Neural progenitor cell (in vitro differentiated cells): ENCODE measurements around the gene CIAO3. TPM values are rescaled to one million over a fixed set of nuclear protein-coding genes. Genes with fewer than 3 reads are reported as not detected.

Experiments used
- DNase-seq: peaks from one replicate; pipeline ENCODE4 v3.0.0-alpha.2; 2016; ENCODE audit warnings: low spot score
- H2AFZ ChIP-seq: fragments of 200-600 bp; sonication (generic); replicated peaks from 2 replicates; pipeline ENCODE4 v1.6.1; 2016; ENCODE audit warnings: antibody characterized with exemption
- H3F3A ChIP-seq: fragments of 200-600 bp; sonication (generic); 2 replicates; pipeline ENCODE4 v1.6.1; 2016; ENCODE audit warnings: antibody characterized with exemption, low read depth
- H3K27ac ChIP-seq: fragments of 200-600 bp; sonication (generic); 2 replicates; pipeline ENCODE4 v1.5.1; 2016; ENCODE audit warnings: mild to moderate bottlenecking
- H3K27me3 ChIP-seq: fragments of 200-600 bp; sonication (generic); 2 replicates; pipeline ENCODE4 v1.6.1; 2016; ENCODE audit warnings: mild to moderate bottlenecking, moderate library complexity
- H3K36me3 ChIP-seq: fragments of 200-600 bp; sonication (generic); 2 replicates; pipeline ENCODE4 v1.5.1; 2016
- H3K4me1 ChIP-seq: fragments of 200-600 bp; sonication (generic); 2 replicates; pipeline ENCODE4 v1.6.1; 2016; ENCODE audit warnings: mixed run types
- H3K4me2 ChIP-seq: fragments of 200-600 bp; sonication (generic); 2 replicates; pipeline ENCODE4 v1.6.1; 2016
- H3K4me3 ChIP-seq: fragments of 200-600 bp; sonication (generic); 2 replicates; pipeline ENCODE4 v1.5.1; 2016
- H3K79me2 ChIP-seq: fragments of 200-600 bp; sonication (generic); 2 replicates; pipeline ENCODE4 v1.6.1; 2016; ENCODE audit warnings: low read depth
- H3K9ac ChIP-seq: fragments of 200-600 bp; sonication (generic); 2 replicates; pipeline ENCODE4 v1.6.1; 2016
- H3K9me3 ChIP-seq: fragments of 200-600 bp; sonication (generic); 2 replicates; pipeline ENCODE4 v1.5.1; 2016; ENCODE audit warnings: low read depth
- H4K20me1 ChIP-seq: fragments of 200-600 bp; sonication (generic); 2 replicates; pipeline ENCODE4 v1.6.1; 2016; ENCODE audit warnings: low read depth
- H3K27ac Mint-ChIP-seq: 3 replicates; pipeline ENCODE4 v1.8.0; 2021; ENCODE audit warnings: mixed read lengths
- H3K27me3 Mint-ChIP-seq: 2 replicates; pipeline ENCODE4 v1.8.0; 2022; ENCODE audit warnings: low read depth, mild to moderate bottlenecking, inconsistent platforms, moderate library complexity, mixed read lengths; ENCODE audit not compliant: insufficient read depth
- H3K36me3 Mint-ChIP-seq: 3 replicates; pipeline ENCODE4 v1.8.0; 2021; ENCODE audit warnings: mixed read lengths
- H3K4me1 Mint-ChIP-seq: 3 replicates; pipeline ENCODE4 v1.8.0; 2021; ENCODE audit warnings: mixed read lengths
- H3K4me3 Mint-ChIP-seq: 3 replicates; pipeline ENCODE4 v1.8.0; 2021; ENCODE audit warnings: mild to moderate bottlenecking, moderate library complexity, mixed read lengths
- H3K9me3 Mint-ChIP-seq: 3 replicates; pipeline ENCODE4 v1.8.0; 2020; ENCODE audit warnings: mixed read lengths
- EZH2 ChIP-seq: fragments of 200-600 bp; sonication (generic); IDR thresholded peaks from 2 replicates; pipeline ENCODE4 v1.6.1; 2017; ENCODE audit warnings: antibody characterized with exemption, mild to moderate bottlenecking, moderate library complexity
- EZH2phosphoT487 ChIP-seq: fragments of 200-600 bp; sonication (generic); IDR thresholded peaks from 2 replicates; pipeline ENCODE4 v1.6.1; 2017; ENCODE audit warnings: antibody characterized with exemption
- total RNA-seq: library from RNA; depleted of rRNA; stranded (reverse); fragments of >200 nt; gene quantifications from 2 replicates; pipeline ENCODE4 v1.2.3, GENCODE V29; 2015; ENCODE audit warnings: low replicate concordance
- TF ChIP-seq, protein P1 (sequence below): fragments of 200-600 bp; sonication (generic); IDR thresholded peaks from 2 replicates; pipeline ENCODE4 v1.5.1; 2017; ENCODE audit warnings: antibody characterized with exemption, mild to moderate bottlenecking

Gene CIAO3
- total RNA-seq, 1 donor from 2014 or later = 20.5 TPM

DNA sequence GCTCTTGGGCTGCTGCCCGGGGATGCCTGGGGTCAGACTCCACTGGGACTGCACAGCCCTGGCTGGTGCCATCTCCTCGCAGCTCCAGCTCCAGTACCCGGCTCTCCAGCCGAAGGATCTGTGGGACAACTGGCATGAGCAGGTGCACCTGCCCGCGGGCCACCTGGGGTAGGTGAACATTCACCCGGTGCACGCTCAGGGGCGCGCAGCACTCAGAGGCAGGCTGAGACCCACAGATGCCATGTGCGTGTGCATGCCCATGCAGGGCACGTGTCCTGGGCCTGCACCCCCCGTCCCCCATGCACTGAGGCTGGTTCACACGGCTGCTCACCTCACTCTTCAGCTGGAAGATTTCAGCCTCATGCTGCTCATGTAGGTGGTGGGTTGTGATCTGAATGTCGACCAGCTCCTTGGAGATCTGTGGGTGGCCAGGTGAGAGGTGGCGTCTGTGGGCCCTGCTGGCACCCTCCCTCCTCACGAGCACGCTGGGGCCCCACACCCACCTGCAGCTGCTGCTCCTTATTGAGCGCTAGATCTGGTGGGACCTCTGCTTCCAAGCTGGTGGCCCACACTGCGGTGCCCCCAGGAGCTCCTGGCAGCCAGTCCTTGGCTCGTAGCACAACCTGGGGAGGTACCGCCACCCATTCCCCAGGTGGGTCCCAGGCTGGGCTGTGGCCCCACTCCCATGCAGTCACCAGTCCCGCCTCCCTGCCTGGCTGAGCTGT lies 15.2 kb downstream of the CIAO3 start:
- peaks cover 8% of the 10 kb centered on the region for H3K27me3 Mint-ChIP-seq

DNA sequence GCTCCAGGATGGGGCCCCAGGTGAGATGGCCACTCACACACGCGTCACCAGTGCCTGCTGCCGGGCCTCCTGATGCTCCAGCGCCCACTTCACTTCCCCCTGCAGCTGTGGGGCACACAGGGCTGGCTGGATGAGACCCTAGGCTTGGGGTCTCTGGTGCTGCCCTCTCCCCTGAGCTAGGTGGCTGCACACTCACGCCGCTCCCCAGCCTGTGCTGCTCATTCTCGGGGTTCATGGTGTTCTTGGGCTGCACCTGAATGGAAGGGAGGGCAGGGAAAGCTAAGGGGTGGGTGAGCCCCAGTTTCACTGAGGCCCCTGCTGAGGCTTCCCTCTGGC lies 15.8 kb downstream of the CIAO3 start:
- Histone ChIP-seq H3K27ac (no peak overlapping the region), H3K27me3 (peaks cover 45% of the 10 kb centered on the region), H3K4me3 (no peak overlapping the region), H3K9ac (no peak overlapping the region), H3K4me1 (peaks cover 10% of the 10 kb centered on the region), H3K79me2 (no peaks in the 10 kb centered on the region), H3K4me2 (no peak overlapping the region), H2AFZ (no peak overlapping the region), H3K36me3 (no peaks in the 10 kb centered on the region), H3F3A (peaks cover 47% of the 10 kb centered on the region), H4K20me1 (peaks cover 43% of the 10 kb centered on the region), H3K9me3 (no peaks in the 10 kb centered on the region)
- no peak for DNase-seq
- Mint-ChIP-seq H3K27me3 (peaks cover 14% of the 10 kb centered on the region), H3K4me1 (peaks cover 3% of the 10 kb centered on the region), H3K9me3 (no peaks in the 10 kb centered on the region), H3K4me3 (no peak overlapping the region), H3K36me3 (no peaks in the 10 kb centered on the region), H3K27ac (no peak overlapping the region)
- TF ChIP-seq EZH2 (no peak), EZH2phosphoT487 (no peak)
- TF ChIP-seq, protein P1, sequence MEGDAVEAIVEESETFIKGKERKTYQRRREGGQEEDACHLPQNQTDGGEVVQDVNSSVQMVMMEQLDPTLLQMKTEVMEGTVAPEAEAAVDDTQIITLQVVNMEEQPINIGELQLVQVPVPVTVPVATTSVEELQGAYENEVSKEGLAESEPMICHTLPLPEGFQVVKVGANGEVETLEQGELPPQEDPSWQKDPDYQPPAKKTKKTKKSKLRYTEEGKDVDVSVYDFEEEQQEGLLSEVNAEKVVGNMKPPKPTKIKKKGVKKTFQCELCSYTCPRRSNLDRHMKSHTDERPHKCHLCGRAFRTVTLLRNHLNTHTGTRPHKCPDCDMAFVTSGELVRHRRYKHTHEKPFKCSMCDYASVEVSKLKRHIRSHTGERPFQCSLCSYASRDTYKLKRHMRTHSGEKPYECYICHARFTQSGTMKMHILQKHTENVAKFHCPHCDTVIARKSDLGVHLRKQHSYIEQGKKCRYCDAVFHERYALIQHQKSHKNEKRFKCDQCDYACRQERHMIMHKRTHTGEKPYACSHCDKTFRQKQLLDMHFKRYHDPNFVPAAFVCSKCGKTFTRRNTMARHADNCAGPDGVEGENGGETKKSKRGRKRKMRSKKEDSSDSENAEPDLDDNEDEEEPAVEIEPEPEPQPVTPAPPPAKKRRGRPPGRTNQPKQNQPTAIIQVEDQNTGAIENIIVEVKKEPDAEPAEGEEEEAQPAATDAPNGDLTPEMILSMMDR = no peak

More for the DNA sequence above, 15.2 kb downstream of the CIAO3 start:
- H3K9me3 Mint-ChIP-seq = no peaks in the 10 kb centered on the region
- Histone ChIP-seq H3K4me1 (peaks cover 8% of the 10 kb centered on the region), H3K79me2 (no peaks in the 10 kb centered on the region), H3K4me2 (no peak overlapping the region), H2AFZ (no peak overlapping the region), H3K4me3 (no peak overlapping the region), H3K27ac (no peak overlapping the region), H3K9me3 (no peaks in the 10 kb centered on the region), H3K36me3 (no peaks in the 10 kb centered on the region), H3K9ac (no peak overlapping the region), H3F3A (peaks cover 41% of the 10 kb centered on the region), H3K27me3 (peaks cover 45% of the 10 kb centered on the region), H4K20me1 (peaks cover 37% of the 10 kb centered on the region)
- DNase-seq = no peak
- no peak for TF ChIP-seq EZH2
- TF ChIP-seq EZH2phosphoT487 = no peak
- TF ChIP-seq, protein P1 = no peak
- H3K4me3 Mint-ChIP-seq = peak overlapping the region; percentile 30
- H3K4me1 Mint-ChIP-seq = no peaks in the 10 kb centered on the region
- H3K36me3 Mint-ChIP-seq = no peaks in the 10 kb centered on the region
- H3K27ac Mint-ChIP-seq = no peak overlapping the region

DNA sequence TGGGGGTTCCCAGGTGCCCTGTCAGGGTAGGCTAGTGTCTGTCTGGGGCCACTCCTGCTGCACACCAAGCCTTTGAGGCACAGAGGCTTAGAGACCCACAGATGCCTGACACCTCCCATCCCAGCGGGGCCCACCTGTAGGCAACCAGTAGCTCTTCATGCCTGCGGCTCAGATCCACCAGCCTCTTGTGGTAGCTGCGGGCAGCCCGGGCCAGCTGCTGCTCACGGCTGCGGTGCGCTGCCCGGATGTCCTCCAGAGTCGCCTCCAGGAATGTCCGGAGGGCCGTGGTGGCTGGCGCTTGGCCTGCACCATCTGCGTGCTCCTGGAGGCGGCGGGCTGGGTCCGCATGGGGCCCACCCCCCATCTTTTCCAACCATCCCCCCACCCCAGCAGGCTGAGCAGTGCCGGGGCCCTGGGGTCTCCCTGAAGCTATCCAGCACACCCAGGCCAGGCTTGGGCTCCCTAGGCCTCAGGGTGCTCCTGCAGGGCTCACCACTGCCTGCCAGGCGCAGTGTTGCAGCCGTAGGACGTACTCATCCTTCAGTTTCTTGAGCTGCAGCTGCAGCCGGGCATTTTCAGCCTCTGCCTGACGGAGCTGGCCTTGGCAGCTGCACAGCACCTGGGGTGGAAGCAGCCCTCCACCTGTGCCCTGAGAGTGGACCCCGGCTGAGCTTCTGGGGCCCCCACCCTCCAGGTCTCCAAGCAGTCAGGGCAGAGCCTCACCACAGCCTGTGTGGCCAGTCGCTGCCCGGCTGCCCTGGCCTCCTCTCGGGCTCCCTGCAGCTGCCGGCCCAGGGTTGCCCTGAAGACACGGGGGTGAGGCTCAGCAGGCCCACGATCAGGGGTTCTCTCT lies 16.4 kb downstream of the CIAO3 start:
- H3K27ac ChIP-seq = no peak overlapping the region
- H3K79me2 ChIP-seq = no peaks in the 10 kb centered on the region
- H3K36me3 ChIP-seq = no peaks in the 10 kb centered on the region
- H3K9me3 Mint-ChIP-seq = no peaks in the 10 kb centered on the region
- no peaks in the 10 kb centered on the region for H3K36me3 Mint-ChIP-seq
- H3K27ac Mint-ChIP-seq = no peak overlapping the region
- peaks cover 14% of the 10 kb centered on the region for H3K27me3 Mint-ChIP-seq
- H3K27me3 ChIP-seq = peaks cover 44% of the 10 kb centered on the region
- no peak overlapping the region for H3K4me2 ChIP-seq
- TF ChIP-seq EZH2 (no peak), EZH2phosphoT487 (no peak)
- TF ChIP-seq, protein P1 = no peak
- H2AFZ ChIP-seq = no peak overlapping the region
- no peak for DNase-seq
- peaks cover 14% of the 10 kb centered on the region for H3K4me1 ChIP-seq
- peaks cover 48% of the 10 kb centered on the region for H4K20me1 ChIP-seq
- peaks cover 48% of the 10 kb centered on the region for H3F3A ChIP-seq
- H3K4me1 Mint-ChIP-seq = peaks cover 5% of the 10 kb centered on the region
- H3K9ac ChIP-seq = no peak overlapping the region
- no peak overlapping the region for H3K4me3 Mint-ChIP-seq
- no peaks in the 10 kb centered on the region for H3K9me3 ChIP-seq
- no peak overlapping the region for H3K4me3 ChIP-seq
